Panc1 (cell line): ENCODE results near the gene NOMO2. TPM values are rescaled to one million over a fixed set of nuclear protein-coding genes. Genes with fewer than 3 reads are reported as not detected.
"Not testable (repeated sequence)": the region's sequence is repeated elsewhere in the genome, so short reads cannot be mapped to it uniquely, and the experiment has no call there.

Source experiments
- ATAC-seq: fragments of 200-7000 bp; cut with Tn5 transposase; 2 replicates; pipeline ENCODE4 v1.9.1; 2020; ENCODE audit warnings: mild to moderate bottlenecking, moderate library complexity
- BruUV-seq: library from RNA; stranded (reverse); fragments of 400-500 nt; replicated peaks from 2 replicates; lab custom pipeline; 2021; lab: Mats Ljungman, UMichigan
- CTCF ChIA-PET: fragments of 300-600 bp; sonication (Branson Sonifier 250); formaldehyde crosslinking; loops from one replicate; lab custom pipeline; 2022; ENCODE audit warnings: antibody characterized with exemption; lab: Charles Lee
- POLR2A ChIA-PET: fragments of 300-600 bp; sonication (Branson Sonifier 250); formaldehyde crosslinking; loops from one replicate; lab custom pipeline; 2022; ENCODE audit warnings: antibody characterized with exemption; lab: Charles Lee
- DNase-seq: peaks from one replicate; pipeline ENCODE4 v3.0.0-alpha.2; 2010; ENCODE audit warnings: low read depth, low spot score
- H3K27ac ChIP-seq: 2 replicates; pipeline ENCODE4 v1.5.1; 2011; ENCODE audit warnings: mild to moderate bottlenecking, low read length, inconsistent platforms
- H3K27me3 ChIP-seq: fragments of 200-500 bp; sonication (Bioruptor generic); 2 replicates; pipeline ENCODE4 v1.6.0; 2014; ENCODE audit warnings: low read length, inconsistent platforms; ENCODE audit not compliant: control insufficient read depth, insufficient read depth
- H3K36me3 ChIP-seq: fragments of 200-500 bp; sonication (Bioruptor generic); 2 replicates; pipeline ENCODE4 v1.5.1; 2014; ENCODE audit warnings: inconsistent platforms, mild to moderate bottlenecking, low read length, moderate library complexity; ENCODE audit not compliant: control insufficient read depth, insufficient read depth
- H3K4me1 ChIP-seq: 2 replicates; pipeline ENCODE4 v1.5.1; 2011; ENCODE audit warnings: inconsistent platforms, mild to moderate bottlenecking, low read length, moderate library complexity; ENCODE audit not compliant: control insufficient read depth, insufficient read depth
- H3K4me3 ChIP-seq, 2 experiments: 2 replicates each; pipeline ENCODE4 v1.5.1; 2011 to 2012; ENCODE audit warnings: low read depth in 2 of 2, low read length in 2 of 2, mild to moderate bottlenecking in 2 of 2, inconsistent platforms in 1 of 2, moderate library complexity in 1 of 2
- H3K9me3 ChIP-seq: fragments of 200-500 bp; sonication (Bioruptor generic); 2 replicates; pipeline ENCODE4 v1.5.1; 2014; ENCODE audit warnings: low read depth, mild to moderate bottlenecking, inconsistent platforms, low read length, moderate library complexity; ENCODE audit not compliant: control insufficient read depth, insufficient read depth
- in situ Hi-C: cut with HindIII; loops from 2 replicates; pipeline ENCODE4 v1.10.0; 2016; ENCODE audit warnings: low sequenced_read_pairs, low pct_unique_long_range_greater_than_20kb
- intact Hi-C: fragments of 100-400 bp; cut with micrococcal nuclease; formaldehyde crosslinking; loops from one replicate; pipeline ENCODE4 v1.10.0; 2022; ENCODE audit not compliant: unreplicated experiment
- total RNA-seq: library from RNA; stranded (reverse); gene quantifications from one replicate; pipeline ENCODE4 v1.2.1, GENCODE V29; 2021; ENCODE audit not compliant: unreplicated experiment

Gene NOMO2
- total RNA-seq, 1 experiment from 2014 or later = 293 TPM

DNA sequence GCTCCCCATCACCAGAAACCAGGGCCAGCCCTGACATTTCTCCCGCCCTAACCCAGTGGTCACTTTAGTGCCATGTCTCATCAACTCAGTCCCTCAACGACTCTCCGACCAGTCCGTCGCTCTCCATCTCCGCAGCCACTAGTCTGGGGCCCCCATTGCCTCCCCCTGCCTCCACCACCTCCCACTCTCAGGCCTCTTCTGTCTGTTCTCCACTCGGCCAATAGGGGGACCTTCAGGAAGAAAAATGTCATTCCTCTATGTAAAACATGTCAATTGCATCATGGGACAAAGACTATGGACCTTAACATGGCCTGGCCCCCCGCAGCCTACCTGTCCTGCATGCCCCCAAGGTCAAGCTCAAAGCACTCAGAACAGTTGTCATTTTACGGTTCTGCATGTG, 39.3 kb downstream of the NOMO2 start:
- intact Hi-C loops, ATAC-seq, H3K9me3 ChIP-seq, H3K4me3 ChIP-seq, H3K27ac ChIP-seq, H3K4me1 ChIP-seq, CTCF ChIA-PET, in situ Hi-C loops, H3K36me3 ChIP-seq, DNase-seq, POLR2A ChIA-PET, BruUV-seq, H3K27me3 ChIP-seq: not testable (repeated sequence)

DNA sequence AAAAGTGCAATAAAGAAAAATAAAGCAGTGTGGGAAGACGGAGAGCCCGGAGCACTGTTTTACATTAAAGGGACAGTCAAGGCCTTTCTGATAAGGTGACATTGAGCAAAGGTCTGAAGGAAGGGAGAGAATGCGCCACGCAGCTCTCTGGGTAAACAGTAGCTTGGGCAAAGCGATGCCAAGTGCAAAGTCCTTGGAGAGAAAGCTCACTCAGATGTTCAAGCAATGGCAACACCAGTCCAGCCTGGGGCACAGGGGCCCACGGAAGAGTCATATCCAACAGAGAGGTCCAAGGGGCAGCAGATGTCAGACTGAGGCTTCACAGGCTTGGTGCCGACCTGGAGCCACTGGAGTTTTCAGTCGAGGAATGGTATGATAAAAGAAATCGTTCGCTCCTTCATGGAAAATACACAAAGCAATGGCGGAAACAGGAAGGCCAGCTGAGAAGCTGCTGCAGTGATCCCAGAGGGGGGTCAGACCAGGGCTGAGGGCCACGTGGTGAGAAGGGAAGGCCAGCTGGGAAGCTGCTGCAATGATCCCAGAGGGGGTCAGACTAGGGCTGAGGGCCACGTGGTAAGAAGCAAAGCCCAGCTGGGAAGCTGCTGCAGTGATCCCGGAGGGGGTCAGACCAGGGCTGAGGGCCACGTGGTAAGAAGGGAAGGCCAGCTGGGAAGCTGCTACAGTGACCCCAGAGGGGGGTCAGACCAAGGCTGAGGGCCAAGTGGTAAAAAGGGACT, 40.3 kb downstream of the NOMO2 start:
- H3K9me3 ChIP-seq, ATAC-seq, H3K27ac ChIP-seq, intact Hi-C loops, in situ Hi-C loops, DNase-seq, BruUV-seq, H3K4me1 ChIP-seq, CTCF ChIA-PET, H3K4me3 ChIP-seq, H3K36me3 ChIP-seq, H3K27me3 ChIP-seq, POLR2A ChIA-PET: not testable (repeated sequence)

DNA sequence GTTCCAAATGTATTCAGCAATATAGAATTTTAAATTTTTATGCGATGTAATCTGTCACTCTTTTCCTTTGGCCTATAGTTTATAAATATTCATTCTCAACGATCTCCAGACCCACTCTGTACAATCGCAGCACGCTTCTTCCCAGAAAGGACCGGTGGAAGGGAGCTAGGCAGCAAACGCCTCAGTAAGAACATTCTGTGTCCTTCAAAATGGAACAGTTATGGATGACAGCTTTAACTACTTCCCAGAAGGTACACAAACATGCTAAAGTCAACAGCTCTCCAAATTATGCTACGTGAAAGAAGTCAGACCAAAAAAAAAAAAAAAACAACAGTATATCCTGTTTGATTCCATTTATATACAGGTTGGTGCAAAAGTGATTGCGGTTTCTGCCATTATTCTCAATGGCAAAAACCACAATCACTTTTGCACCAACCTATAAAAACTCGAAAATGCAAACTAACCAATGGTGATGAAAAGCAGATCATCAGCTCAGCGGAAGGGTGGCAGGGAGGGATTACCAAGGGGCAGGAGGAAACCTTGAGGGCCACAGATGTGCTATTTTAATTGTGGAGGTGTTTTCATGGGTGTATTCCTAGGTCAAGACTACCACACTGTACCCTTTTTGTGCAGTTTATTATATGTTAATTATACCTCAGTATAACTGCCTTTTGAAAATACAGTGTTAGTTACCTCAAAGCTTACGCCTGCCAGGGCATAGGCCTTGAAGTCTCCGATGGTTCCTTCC, 43.2 kb downstream of the NOMO2 start:
- H3K4me3 ChIP-seq, H3K27ac ChIP-seq, BruUV-seq, ATAC-seq, DNase-seq, H3K4me1 ChIP-seq, H3K9me3 ChIP-seq, POLR2A ChIA-PET, intact Hi-C loops, in situ Hi-C loops, H3K36me3 ChIP-seq, H3K27me3 ChIP-seq, CTCF ChIA-PET: not testable (repeated sequence)

GRCh38 chr16:18498430-18498829, 63.5 kb downstream of the NOMO2 start:
- H3K4me1 ChIP-seq, intact Hi-C loops, DNase-seq, H3K9me3 ChIP-seq, BruUV-seq, POLR2A ChIA-PET, H3K27ac ChIP-seq, H3K36me3 ChIP-seq, CTCF ChIA-PET, H3K4me3 ChIP-seq, H3K27me3 ChIP-seq, in situ Hi-C loops: not testable (repeated sequence)
- peak; percentile 84 for ATAC-seq

DNA sequence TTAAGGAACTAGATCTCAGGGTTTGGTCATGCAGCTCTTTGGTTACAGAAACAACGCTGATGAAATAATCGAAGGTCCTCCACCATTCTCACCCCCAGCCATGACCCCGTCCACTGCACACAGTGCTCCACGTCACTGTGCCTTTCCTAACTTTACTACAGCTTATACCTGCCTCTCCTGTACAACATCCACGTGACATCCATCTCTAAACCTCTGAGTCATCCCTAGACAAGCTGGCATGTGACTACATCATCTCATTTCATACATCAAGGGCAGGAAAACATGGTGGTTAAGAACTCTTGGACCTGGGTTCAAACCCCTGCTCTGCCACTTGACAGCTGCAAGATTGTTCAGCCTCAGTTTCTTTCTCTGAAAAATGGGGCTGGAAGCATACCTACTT, 64.9 kb downstream of the NOMO2 start:
- BruUV-seq, DNase-seq, H3K4me1 ChIP-seq, H3K9me3 ChIP-seq, intact Hi-C loops, H3K27me3 ChIP-seq, H3K27ac ChIP-seq, in situ Hi-C loops, ATAC-seq, POLR2A ChIA-PET, CTCF ChIA-PET, H3K36me3 ChIP-seq, H3K4me3 ChIP-seq: not testable (repeated sequence)

GRCh38 chr16:18492118-18492897, 69.6 kb downstream of the NOMO2 start:
- H3K4me3 ChIP-seq, H3K27me3 ChIP-seq, H3K4me1 ChIP-seq, intact Hi-C loops, BruUV-seq, CTCF ChIA-PET, H3K27ac ChIP-seq, DNase-seq, in situ Hi-C loops, H3K9me3 ChIP-seq, H3K36me3 ChIP-seq, ATAC-seq, POLR2A ChIA-PET: not testable (repeated sequence)

DNA sequence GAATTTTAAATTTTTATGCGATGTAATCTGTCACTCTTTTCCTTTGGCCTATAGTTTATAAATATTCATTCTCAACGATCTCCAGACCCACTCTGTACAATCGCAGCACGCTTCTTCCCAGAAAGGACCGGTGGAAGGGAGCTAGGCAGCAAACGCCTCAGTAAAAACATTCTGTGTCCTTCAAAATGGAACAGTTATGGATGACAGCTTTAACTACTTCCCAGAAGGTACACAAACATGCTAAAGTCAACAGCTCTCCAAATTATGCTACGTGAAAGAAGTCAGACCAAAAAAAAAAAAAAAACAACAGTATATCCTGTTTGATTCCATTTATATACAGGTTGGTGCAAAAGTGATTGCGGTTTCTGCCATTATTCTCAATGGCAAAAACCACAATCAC, 125.9 kb downstream of the NOMO2 start:
- H3K27ac ChIP-seq, H3K4me3 ChIP-seq, DNase-seq, H3K9me3 ChIP-seq, ATAC-seq, H3K36me3 ChIP-seq, intact Hi-C loops, H3K4me1 ChIP-seq, H3K27me3 ChIP-seq, BruUV-seq, in situ Hi-C loops, CTCF ChIA-PET, POLR2A ChIA-PET: not testable (repeated sequence)
